Body of pancreas (tissue), 4 donors: ENCODE data around the gene ADRA1B. TPM values are rescaled to one million over a fixed set of nuclear protein-coding genes. Genes with fewer than 3 reads are reported as not detected.

ENCODE experiments used
- ATAC-seq: fragments of 150-250 bp; one replicate; pipeline ENCODE4 v1.9.1; 2016
- DNase-seq, 4 donors: peaks; one replicate each; pipeline ENCODE4 v3.0.0-alpha.2; 2019
- H3K27ac ChIP-seq, 4 donors: fragments of 200-600 bp; sonication (generic); 1 replicate in 3 of 4; 2 replicates in 1 of 4; pipeline versions ENCODE4 v1.5.1 to v1.6.1; 2016 to 2019; ENCODE audit warnings: mild to moderate bottlenecking in 1 of 4, mixed read lengths in 1 of 4, moderate library complexity in 1 of 4
- H3K27me3 ChIP-seq, 2 donors: fragments of 200-600 bp; sonication (generic); one replicate each; pipeline ENCODE4 v1.6.0; 2016; ENCODE audit warnings: mild to moderate bottlenecking in 1 of 2
- H3K36me3 ChIP-seq, 2 donors: fragments of 200-600 bp; sonication (generic); replicated peaks in 1 of 2; 2 replicates each; pipeline ENCODE4 v1.5.1; 2016; ENCODE audit warnings: low read depth in 2 of 2; ENCODE audit not compliant: insufficient read depth in 1 of 2
- H3K4me1 ChIP-seq: fragments of 200-600 bp; sonication (generic); one replicate; pipeline ENCODE4 v1.6.0; 2016
- H3K4me3 ChIP-seq, 2 donors: fragments of 200-600 bp; sonication (generic); 1 replicate in 1 of 2; 2 replicates in 1 of 2; pipeline ENCODE4 v1.5.1; 2016 to 2019
- H3K9me3 ChIP-seq, 3 donors: fragments of 200-600 bp; sonication (generic); 1 replicate in 2 of 3; 2 replicates in 1 of 3; pipeline ENCODE4 v1.5.1; 2016
- POLR2A ChIP-seq, 3 donors: fragments of 450-650 bp; IDR thresholded peaks; one replicate each; pipeline ENCODE4 v1.6.1; 2016; ENCODE audit warnings: antibody characterized with exemption in 3 of 3, mild to moderate bottlenecking in 2 of 3
- WGBS, 2 donors: methylation state at CpG; one replicate each; pipeline ENCODE4 v1.1.5; 2017; 5-methylcytosine and 5-hydroxymethylcytosine counted together
- intact Hi-C: fragments of 100-400 bp; cut with DNase I; formaldehyde crosslinking; loops from one replicate; pipeline ENCODE4 v1.15.1; 2023
- total RNA-seq, 2 donors: library from RNA; depleted of rRNA; stranded (reverse); fragments of >200 nt; gene quantifications; one replicate each; pipeline ENCODE4 v1.1.0, GENCODE V29; 2016
- TF ChIP-seq, protein P1 (sequence below), 7 experiments: fragments of 450-650 bp in 4 of 7; fragments of 200-600 bp in 3 of 7; sonication (generic) in 3 of 7; IDR thresholded peaks; one replicate each; pipeline ENCODE4 v1.5.1; 2016 to 2019; ENCODE audit warnings: antibody characterized with exemption in 7 of 7

Gene ADRA1B
- total RNA-seq, 2 donors from 2014 or later = 0.26 to 4.0 TPM

DNA sequence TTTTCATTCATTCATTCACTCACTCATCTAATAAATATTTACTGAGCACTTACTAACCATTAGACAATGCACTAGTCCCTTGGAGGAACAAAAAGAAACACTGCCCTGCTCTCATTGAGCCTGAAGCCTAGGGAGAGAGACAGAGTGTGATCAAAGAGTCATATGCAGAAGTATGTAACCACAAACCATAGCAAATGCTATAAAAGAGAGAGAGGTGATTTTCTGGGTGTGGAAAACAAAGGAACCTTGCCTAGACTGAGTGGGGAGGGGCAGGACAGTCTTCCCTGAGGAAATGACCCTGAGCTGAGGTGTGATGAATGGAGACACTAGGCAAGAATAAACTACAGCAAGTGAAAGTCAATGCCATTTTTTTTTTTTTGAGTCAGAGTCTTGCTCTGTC, 10.8 kb upstream of the ADRA1B start:
- TF ChIP-seq POLR2A (IDR thresholded peaks at IDR 0.05) = no peak
- TF ChIP-seq, protein P1, sequence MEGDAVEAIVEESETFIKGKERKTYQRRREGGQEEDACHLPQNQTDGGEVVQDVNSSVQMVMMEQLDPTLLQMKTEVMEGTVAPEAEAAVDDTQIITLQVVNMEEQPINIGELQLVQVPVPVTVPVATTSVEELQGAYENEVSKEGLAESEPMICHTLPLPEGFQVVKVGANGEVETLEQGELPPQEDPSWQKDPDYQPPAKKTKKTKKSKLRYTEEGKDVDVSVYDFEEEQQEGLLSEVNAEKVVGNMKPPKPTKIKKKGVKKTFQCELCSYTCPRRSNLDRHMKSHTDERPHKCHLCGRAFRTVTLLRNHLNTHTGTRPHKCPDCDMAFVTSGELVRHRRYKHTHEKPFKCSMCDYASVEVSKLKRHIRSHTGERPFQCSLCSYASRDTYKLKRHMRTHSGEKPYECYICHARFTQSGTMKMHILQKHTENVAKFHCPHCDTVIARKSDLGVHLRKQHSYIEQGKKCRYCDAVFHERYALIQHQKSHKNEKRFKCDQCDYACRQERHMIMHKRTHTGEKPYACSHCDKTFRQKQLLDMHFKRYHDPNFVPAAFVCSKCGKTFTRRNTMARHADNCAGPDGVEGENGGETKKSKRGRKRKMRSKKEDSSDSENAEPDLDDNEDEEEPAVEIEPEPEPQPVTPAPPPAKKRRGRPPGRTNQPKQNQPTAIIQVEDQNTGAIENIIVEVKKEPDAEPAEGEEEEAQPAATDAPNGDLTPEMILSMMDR (IDR thresholded peaks at IDR 0.05) = no peak
- H3K27ac ChIP-seq = no peak overlapping the region
- no peaks in the 10 kb centered on the region for H3K27me3 ChIP-seq
- intact Hi-C loops = no loop called here
- no peaks in the 10 kb centered on the region for H3K4me1 ChIP-seq
- H3K36me3 ChIP-seq = no peaks in the 10 kb centered on the region
- H3K4me3 ChIP-seq = no peak overlapping the region
- H3K9me3 ChIP-seq = no peaks in the 10 kb centered on the region
- no peak for DNase-seq
- no peak for ATAC-seq

DNA sequence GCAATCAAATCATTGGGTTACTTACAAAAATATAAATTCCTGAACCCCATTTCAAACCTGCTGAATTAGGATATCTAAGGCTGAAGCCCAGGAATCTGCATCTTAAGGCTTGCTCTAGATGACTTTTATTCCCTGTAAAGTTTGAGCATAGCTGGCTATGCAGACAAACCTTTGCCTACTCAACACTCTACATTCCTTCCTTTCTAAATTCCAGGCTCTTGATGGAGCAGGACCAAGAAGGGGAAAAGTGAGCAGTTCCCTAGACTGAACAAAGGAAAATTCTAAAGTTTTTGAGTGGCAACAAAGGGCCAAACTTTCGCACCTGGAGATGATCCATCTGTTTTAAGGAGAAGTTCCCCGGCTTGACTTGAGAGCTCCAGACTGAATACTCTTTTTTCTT, 9.8 kb upstream of the ADRA1B start:
- TF ChIP-seq, protein P1 (IDR thresholded peaks at IDR 0.05) = no peak
- no peak for TF ChIP-seq POLR2A (IDR thresholded peaks at IDR 0.05)
- H3K4me3 ChIP-seq = no peak overlapping the region
- intact Hi-C loops = no loop called here
- 79 to 86% methylated on average over 2 of the region's 2 CpGs for WGBS, 2 donors
- H3K27ac ChIP-seq = no peak overlapping the region
- no peaks in the 10 kb centered on the region for H3K4me1 ChIP-seq
- DNase-seq = no peak
- H3K27me3 ChIP-seq = no peaks in the 10 kb centered on the region
- no peak for ATAC-seq
- H3K9me3 ChIP-seq = no peaks in the 10 kb centered on the region
- H3K36me3 ChIP-seq = no peaks in the 10 kb centered on the region

DNA sequence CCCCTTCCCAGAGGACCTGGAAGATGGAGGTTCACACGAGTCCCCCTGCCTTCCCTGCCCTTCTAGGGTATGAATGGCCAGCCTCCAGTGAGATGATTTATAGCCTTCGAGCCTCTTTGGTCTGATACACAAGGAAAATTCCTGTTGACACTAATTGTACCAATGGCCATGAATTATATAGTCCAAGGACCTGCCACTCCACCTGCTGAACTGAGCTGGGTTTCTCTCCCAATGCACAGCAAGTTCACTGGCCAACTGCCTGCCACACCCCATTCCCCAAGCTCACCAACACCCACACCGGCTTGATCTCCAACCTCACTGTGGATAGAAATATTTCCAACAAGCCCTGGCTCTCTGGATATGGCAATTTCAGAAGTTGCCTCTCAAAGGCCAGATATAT, 9.3 kb upstream of the ADRA1B start:
- Histone ChIP-seq H3K27me3 (no peaks in the 10 kb centered on the region), H3K4me1 (no peaks in the 10 kb centered on the region), H3K27ac (no peak overlapping the region), H3K4me3 (no peak overlapping the region), H3K9me3 (no peaks in the 10 kb centered on the region), H3K36me3 (no peaks in the 10 kb centered on the region)
- intact Hi-C loops = no loop called here
- ATAC-seq (no peak), DNase-seq (no peak)
- no peak for TF ChIP-seq POLR2A (IDR thresholded peaks at IDR 0.05)
- TF ChIP-seq, protein P1 (IDR thresholded peaks at IDR 0.05) = no peak
- 39 to 49% methylated on average over 3 of the region's 3 CpGs for WGBS, 2 donors

DNA sequence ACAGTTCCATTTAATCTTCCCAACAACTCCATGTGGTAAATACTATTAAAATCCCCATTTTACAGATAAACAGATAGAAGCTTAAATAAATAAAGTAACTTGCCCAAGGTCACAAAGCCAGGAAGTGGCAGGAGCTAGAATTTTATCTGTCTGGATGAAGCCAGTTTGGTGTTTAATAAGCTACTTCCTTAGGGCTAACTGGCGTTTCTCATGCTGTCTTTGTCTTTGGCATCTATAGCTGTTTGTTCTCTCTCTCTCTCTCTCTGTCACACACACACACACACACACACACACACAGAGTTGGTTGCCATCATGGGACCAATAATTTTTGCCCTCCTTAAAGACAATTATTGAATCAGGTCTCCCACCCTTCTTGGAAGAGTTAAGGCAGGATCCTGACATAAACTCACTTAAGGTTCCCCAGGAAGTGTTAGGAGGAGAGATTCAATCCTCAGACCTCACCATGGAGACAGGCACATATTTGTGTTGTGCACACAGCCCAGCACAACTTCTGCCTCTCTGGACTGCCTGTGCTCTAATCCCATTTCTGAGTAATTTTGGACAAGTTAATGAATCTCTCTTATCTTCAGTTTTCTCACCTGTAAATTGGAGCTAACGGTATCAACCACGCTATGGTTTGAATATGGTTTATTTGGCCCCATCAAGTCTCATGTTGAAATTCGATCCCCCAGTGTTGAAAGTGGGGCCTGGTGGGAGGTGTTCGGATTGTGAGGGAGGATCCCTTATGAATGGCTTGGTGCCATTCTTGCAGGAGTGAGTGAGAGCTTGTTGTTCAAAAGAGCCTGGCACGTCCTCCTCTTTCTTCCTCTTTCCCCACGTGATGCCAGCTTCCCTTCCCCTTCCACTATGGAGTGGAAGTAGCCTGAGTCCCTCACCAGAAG, 8.3 kb upstream of the ADRA1B start:
- Histone ChIP-seq H3K4me3 (no peak overlapping the region), H3K4me1 (no peaks in the 10 kb centered on the region), H3K36me3 (no peaks in the 10 kb centered on the region), H3K27ac (no peak overlapping the region), H3K9me3 (no peaks in the 10 kb centered on the region), H3K27me3 (no peaks in the 10 kb centered on the region)
- no peak for ATAC-seq
- TF ChIP-seq POLR2A (IDR thresholded peaks at IDR 0.05) = no peak
- TF ChIP-seq, protein P1 (IDR thresholded peaks at IDR 0.05) = no peak
- DNase-seq = no peak
- WGBS, 2 donors = 32 to 34% methylated on average over 7 of the region's 7 CpGs
- intact Hi-C loops = no loop called here

DNA sequence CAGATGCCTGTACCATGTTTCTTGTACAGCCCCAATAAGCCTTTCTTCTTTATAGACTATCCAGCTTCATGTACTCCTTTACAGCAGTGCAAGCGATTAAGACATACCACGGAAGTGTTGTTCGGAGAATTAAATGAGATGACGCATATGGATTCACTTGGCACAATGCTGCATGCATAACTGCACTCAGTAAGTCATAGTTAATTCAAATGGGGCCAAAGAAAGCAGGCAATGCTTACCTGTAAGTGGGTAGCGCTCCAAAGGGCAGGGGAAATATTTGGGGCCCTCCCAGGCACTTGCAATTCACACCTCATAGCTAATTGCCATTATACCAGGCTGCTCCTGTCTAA, 7.7 kb upstream of the ADRA1B start:
- Histone ChIP-seq H3K4me1 (no peaks in the 10 kb centered on the region), H3K36me3 (no peaks in the 10 kb centered on the region), H3K4me3 (no peak overlapping the region), H3K27ac (no peak overlapping the region), H3K9me3 (no peaks in the 10 kb centered on the region), H3K27me3 (no peaks in the 10 kb centered on the region)
- ATAC-seq (no peak), DNase-seq (no peak)
- intact Hi-C loops = no loop called here
- TF ChIP-seq POLR2A (IDR thresholded peaks at IDR 0.05) = no peak
- TF ChIP-seq, protein P1 (IDR thresholded peaks at IDR 0.05) = no peak
- WGBS, 2 donors = 62 to 67% methylated on average over 5 of the region's 5 CpGs
